Measurements from ENCODE around the gene CDKN2B-AS1. TPM values are rescaled to one million over a fixed set of nuclear protein-coding genes. Genes with fewer than 3 reads are reported as not detected.

CDKN2B-AS1 gene
- total and polyA plus RNA-seq, 2 experiments from 2014 or later, result 0.14 TPM; not detected in 1

- Mint-ChIP-seq H3K27ac (no peak overlapping the region), H3K9me3 (peaks cover 2% of the 10 kb centered on the region), H3K4me1 (peaks cover 44% of the 10 kb centered on the region), H3K36me3 (ENCODE audit: low read depth) (no peaks in the 10 kb centered on the region; the same call in 2 of the 3 replicates), H3K27me3 (ENCODE audit: insufficient read depth, low read depth, poor library complexity) (peaks cover 87% of the 10 kb centered on the region), H3K4me3 (peak overlapping the region; percentile 26; the same call in 2 of the 3 replicates)
- peak; percentile 5; the same call in 1 of the 3 replicates for ATAC-seq
- Histone ChIP-seq H3K4me2 (peak overlapping the region; percentile 55), H4K20me1 (replicated peaks; ENCODE audit: insufficient read depth) (peaks cover 14% of the 10 kb centered on the region), H3K27ac (ENCODE audit: low read depth) (no peak overlapping the region), H2AFZ (no peak overlapping the region), H3F3A (replicated peaks; ENCODE audit: low read depth) (peaks cover 45% of the 10 kb centered on the region), H3K79me2 (replicated peaks; ENCODE audit: insufficient read depth) (no peaks in the 10 kb centered on the region), H3K4me3 (peak overlapping the region; percentile 58), H3K27me3 (ENCODE audit: insufficient read depth) (peaks cover 100% of the 10 kb centered on the region), H3K4me1 (ENCODE audit: insufficient read depth) (peaks cover 52% of the 10 kb centered on the region), H3K36me3 (ENCODE audit: insufficient read depth) (no peaks in the 10 kb centered on the region; the same call in 1 of the 2 replicates), H3K9me2 (ENCODE audit: insufficient read depth) (no peaks in the 10 kb centered on the region)
- peak; percentile 55 for DNase-seq (ENCODE audit: low spot score)
- TF ChIP-seq EZH2phosphoT487 (IDR thresholded peaks at IDR 0.05; ENCODE audit: unreplicated experiment) (peak; percentile 41), NANOG (IDR thresholded peaks at IDR 0.05; ENCODE audit: borderline replicate concordance) (no peak)
Measured at GRCh38 chr9:21966140-21966851, 28.3 kb upstream of the CDKN2B-AS1 start.

DNA sequence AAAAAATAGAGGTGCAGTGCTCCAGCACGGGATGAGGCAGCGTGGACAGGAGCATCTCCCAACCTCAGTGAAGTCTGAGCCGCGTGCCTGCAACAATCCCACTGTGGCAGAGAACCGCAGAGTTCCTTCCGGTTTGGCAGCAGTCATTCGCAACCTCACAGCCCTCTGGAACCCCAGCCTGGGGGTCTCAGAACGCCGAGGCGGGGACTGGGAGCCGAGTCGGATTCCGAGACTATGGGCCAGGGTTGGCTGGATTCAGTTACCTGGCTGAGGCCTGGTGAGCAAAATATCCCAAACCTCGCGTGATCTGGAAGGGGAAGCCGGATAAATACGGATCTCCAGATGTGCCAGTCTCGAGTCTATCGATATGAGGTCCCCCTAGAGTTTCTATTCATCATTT, 27.4 kb upstream of the CDKN2B-AS1 start:
- H3K79me2 ChIP-seq (replicated peaks; ENCODE audit: insufficient read depth), result no peaks in the 10 kb centered on the region
- peak overlapping the region; percentile 31; the same call in 1 of the 3 replicates for H3K4me3 Mint-ChIP-seq
- no peaks in the 10 kb centered on the region for H3K9me2 ChIP-seq (ENCODE audit: insufficient read depth)
- H3K4me2 ChIP-seq, result peak overlapping the region; percentile 55
- H3K4me3 ChIP-seq, result no peak overlapping the region
- H3K27ac ChIP-seq (ENCODE audit: low read depth), result no peak overlapping the region
- no peak overlapping the region for H3K27ac Mint-ChIP-seq
- H3K27me3 Mint-ChIP-seq (ENCODE audit: insufficient read depth, low read depth, poor library complexity), result peaks cover 96% of the 10 kb centered on the region
- ATAC-seq, result no peak
- DNase-seq (ENCODE audit: low spot score), result peak; percentile 55
- no peak for TF ChIP-seq ZNF331 (CRISPR knock-in tag; IDR thresholded peaks at IDR 0.05; ENCODE audit: low read depth)
- no peak for TF ChIP-seq JUNB (IDR thresholded peaks at IDR 0.05; ENCODE audit: unreplicated experiment)
- no peak for TF ChIP-seq STAT1 (IDR thresholded peaks at IDR 0.05; ENCODE audit: unreplicated experiment)
- no peak for TF ChIP-seq REST (IDR thresholded peaks at IDR 0.05; ENCODE audit: unreplicated experiment)
- TF ChIP-seq, protein P1, sequence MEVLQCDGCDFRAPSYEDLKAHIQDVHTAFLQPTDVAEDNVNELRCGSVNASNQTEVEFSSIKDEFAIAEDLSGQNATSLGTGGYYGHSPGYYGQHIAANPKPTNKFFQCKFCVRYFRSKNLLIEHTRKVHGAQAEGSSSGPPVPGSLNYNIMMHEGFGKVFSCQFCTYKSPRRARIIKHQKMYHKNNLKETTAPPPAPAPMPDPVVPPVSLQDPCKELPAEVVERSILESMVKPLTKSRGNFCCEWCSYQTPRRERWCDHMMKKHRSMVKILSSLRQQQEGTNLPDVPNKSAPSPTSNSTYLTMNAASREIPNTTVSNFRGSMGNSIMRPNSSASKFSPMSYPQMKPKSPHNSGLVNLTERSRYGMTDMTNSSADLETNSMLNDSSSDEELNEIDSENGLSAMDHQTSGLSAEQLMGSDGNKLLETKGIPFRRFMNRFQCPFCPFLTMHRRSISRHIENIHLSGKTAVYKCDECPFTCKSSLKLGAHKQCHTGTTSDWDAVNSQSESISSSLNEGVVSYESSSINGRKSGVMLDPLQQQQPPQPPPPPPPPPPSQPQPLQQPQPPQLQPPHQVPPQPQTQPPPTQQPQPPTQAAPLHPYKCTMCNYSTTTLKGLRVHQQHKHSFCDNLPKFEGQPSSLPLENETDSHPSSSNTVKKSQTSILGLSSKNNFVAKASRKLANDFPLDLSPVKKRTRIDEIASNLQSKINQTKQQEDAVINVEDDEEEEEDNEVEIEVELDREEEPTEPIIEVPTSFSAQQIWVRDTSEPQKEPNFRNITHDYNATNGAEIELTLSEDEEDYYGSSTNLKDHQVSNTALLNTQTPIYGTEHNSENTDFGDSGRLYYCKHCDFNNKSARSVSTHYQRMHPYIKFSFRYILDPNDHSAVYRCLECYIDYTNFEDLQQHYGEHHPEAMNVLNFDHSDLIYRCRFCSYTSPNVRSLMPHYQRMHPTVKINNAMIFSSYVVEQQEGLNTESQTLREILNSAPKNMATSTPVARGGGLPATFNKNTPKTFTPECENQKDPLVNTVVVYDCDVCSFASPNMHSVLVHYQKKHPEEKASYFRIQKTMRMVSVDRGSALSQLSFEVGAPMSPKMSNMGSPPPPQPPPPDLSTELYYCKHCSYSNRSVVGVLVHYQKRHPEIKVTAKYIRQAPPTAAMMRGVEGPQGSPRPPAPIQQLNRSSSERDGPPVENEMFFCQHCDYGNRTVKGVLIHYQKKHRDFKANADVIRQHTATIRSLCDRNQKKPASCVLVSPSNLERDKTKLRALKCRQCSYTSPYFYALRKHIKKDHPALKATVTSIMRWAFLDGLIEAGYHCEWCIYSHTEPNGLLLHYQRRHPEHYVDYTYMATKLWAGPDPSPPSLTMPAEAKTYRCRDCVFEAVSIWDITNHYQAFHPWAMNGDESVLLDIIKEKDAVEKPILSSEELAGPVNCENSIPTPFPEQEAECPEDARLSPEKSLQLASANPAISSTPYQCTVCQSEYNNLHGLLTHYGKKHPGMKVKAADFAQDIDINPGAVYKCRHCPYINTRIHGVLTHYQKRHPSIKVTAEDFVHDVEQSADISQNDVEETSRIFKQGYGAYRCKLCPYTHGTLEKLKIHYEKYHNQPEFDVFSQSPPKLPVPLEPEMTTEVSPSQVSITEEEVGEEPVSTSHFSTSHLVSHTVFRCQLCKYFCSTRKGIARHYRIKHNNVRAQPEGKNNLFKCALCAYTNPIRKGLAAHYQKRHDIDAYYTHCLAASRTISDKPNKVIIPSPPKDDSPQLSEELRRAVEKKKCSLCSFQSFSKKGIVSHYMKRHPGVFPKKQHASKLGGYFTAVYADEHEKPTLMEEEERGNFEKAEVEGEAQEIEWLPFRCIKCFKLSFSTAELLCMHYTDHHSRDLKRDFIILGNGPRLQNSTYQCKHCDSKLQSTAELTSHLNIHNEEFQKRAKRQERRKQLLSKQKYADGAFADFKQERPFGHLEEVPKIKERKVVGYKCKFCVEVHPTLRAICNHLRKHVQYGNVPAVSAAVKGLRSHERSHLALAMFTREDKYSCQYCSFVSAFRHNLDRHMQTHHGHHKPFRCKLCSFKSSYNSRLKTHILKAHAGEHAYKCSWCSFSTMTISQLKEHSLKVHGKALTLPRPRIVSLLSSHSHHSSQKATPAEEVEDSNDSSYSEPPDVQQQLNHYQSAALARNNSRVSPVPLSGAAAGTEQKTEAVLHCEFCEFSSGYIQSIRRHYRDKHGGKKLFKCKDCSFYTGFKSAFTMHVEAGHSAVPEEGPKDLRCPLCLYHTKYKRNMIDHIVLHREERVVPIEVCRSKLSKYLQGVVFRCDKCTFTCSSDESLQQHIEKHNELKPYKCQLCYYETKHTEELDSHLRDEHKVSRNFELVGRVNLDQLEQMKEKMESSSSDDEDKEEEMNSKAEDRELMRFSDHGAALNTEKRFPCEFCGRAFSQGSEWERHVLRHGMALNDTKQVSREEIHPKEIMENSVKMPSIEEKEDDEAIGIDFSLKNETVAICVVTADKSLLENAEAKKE (CRISPR knock-in tag; IDR thresholded peaks at IDR 0.05), result no peak
- H3F3A ChIP-seq (replicated peaks; ENCODE audit: low read depth), result peaks cover 45% of the 10 kb centered on the region
- H3K4me1 Mint-ChIP-seq, result peaks cover 46% of the 10 kb centered on the region
- no peaks in the 10 kb centered on the region; the same call in 2 of the 3 replicates for H3K36me3 Mint-ChIP-seq (ENCODE audit: low read depth)
- peaks cover 20% of the 10 kb centered on the region for H4K20me1 ChIP-seq (replicated peaks; ENCODE audit: insufficient read depth)
- H3K9me3 Mint-ChIP-seq, result peaks cover 3% of the 10 kb centered on the region
- no peak overlapping the region for H2AFZ ChIP-seq
- H3K27me3 ChIP-seq (ENCODE audit: insufficient read depth), result peaks cover 100% of the 10 kb centered on the region
- H3K36me3 ChIP-seq (ENCODE audit: insufficient read depth), result no peaks in the 10 kb centered on the region; the same call in 1 of the 2 replicates
- H3K4me1 ChIP-seq (ENCODE audit: insufficient read depth), result peaks cover 54% of the 10 kb centered on the region

Measured in GM23338 (cell line).